Mononuclear cell (primary cell): ENCODE results near the gene GFAP. TPM values are rescaled to one million over a fixed set of nuclear protein-coding genes. Genes with fewer than 3 reads are reported as not detected.

ENCODE experiments used
- H3K27me3 ChIP-seq: 2 replicates; pipeline ENCODE4 v1.6.0; 2011; ENCODE audit warnings: low read length, control low read depth; ENCODE audit not compliant: insufficient read depth
- H3K4me1 ChIP-seq: 2 replicates; pipeline ENCODE4 v1.5.1; 2011; ENCODE audit warnings: mild to moderate bottlenecking, low read length, control low read depth; ENCODE audit not compliant: insufficient read depth
- H3K4me3 ChIP-seq: 2 replicates; pipeline ENCODE4 v1.5.1; 2011; ENCODE audit warnings: mild to moderate bottlenecking, low read length, moderate library complexity
- H3K9me3 ChIP-seq: 2 replicates; pipeline ENCODE4 v1.5.1; 2011; ENCODE audit warnings: low read depth, mild to moderate bottlenecking, control low read depth, low read length
- total RNA-seq: library from RNA; depleted of rRNA; stranded (reverse); fragments of >200 nt; gene quantifications from one replicate; pipeline ENCODE4 v1.2.3, GENCODE V29; 2012

Gene GFAP
- total RNA-seq, 1 donor, result 0.52 TPM

DNA sequence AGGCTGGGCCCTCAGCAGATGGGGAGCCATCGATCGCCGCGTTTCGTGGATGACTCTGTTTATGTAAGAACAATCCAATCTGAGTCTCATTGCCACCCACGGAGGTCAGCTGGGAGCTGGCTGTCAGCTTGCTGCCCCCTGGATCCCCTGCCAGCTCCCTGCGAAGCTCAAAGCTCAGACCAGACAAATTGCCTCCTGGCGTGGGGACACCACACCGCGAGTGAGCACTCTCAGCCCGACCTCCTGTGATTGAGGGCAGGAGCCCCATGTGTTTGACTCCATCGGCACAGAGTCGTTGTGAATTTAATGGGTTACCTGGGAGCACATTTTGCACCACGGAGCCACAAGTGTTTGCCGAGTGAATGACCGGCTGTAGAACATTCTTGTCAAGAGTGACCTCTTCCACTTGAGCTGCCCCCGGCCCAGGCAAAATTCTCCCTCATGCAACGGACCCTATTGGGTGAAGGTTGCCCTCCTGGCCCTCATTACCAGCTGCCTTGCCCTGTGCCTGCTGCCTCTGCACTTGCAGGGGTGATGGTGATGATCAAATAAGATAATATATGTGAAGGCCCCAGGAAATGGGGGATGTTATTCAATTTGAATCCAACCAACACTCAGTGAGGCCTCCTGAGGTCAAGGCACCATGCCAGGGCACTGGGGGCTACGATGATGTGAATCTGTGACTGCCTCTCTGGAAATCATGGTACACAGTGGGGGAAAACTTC, 7.6 kb upstream of the GFAP start:
- Histone ChIP-seq H3K9me3 (no peaks in the 10 kb centered on the region), H3K4me1 (no peaks in the 10 kb centered on the region), H3K27me3 (peaks cover 3% of the 10 kb centered on the region), H3K4me3 (no peak overlapping the region)

DNA sequence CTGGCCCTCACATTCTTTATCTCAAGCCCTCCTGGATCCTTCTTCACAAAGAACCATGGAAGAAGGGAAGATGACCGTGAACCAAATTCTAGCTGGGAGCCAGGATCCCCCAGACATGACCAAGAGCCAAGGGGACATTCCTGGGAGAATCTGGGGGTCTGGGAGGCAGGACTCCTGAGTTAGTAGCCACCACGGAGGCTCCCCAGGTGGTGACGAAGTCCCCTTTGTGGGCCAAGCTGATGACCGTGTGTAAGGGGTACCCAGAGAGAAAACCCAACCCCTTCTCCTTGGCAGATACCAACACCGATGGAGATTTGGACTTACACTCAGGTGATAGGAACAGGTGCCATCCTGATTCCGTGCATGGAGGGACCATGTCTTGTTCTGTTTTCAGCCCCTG, 6.8 kb upstream of the GFAP start:
- Histone ChIP-seq H3K9me3 (no peaks in the 10 kb centered on the region), H3K4me3 (no peak overlapping the region), H3K27me3 (peaks cover 3% of the 10 kb centered on the region), H3K4me1 (no peaks in the 10 kb centered on the region)

DNA sequence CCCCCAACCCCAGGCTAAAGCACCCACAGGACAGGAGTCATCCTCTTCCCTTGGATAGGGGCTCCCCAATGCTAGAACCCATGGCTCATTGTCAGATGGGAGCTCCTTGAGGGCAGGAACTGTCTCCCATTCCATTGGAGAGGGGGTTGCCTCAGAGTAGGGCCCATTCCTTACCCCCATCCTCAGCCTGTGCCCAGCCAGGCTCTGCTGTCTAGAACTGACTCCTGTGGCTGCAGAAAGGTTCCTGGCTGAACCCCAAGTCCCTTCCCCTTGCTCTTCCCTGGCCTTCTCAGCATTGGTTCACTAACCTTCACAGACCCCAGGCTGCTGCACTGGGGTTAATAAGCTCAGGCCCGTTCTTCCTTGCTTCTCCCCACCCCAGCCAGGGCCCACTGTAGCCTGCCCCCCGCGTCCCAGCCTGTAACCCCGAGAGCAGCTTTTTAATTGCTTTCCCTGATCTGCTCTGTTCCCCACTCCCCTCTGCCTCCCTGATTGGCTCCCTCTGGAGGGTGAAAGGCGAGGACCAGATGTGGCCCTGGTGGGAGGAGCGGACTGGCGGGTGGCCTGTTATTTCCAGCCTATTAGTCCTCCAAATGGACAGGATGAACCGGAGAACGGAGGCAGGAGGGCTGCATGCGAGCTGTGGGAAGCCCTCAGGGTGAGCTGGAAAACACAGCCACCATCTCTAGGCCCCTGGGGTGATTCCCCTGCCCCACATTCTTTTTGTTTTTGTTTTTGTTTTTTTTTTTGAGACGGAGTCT, 6.0 kb upstream of the GFAP start:
- H3K4me3 ChIP-seq, result no peak overlapping the region
- no peaks in the 10 kb centered on the region for H3K9me3 ChIP-seq
- peaks cover 3% of the 10 kb centered on the region for H3K27me3 ChIP-seq
- H3K4me1 ChIP-seq, result peaks cover 1% of the 10 kb centered on the region

DNA sequence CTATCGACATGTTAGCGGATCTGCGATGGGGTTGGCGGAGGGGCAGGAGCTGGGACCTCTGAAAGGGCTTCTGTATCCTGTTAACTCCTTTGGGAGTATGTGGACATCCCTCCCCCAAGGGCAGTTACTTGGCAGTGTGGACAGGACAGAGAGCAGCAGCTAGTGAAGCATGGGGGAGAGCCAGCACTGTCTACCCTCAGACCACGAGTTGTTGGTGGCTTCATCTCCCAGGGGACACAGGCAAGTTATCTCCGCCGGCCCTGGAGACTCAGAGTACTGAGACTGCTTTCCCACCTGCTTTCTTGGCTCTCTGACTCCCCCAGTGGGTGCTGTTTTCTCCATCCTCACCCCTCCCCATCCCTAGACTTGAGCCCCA, 5.3 kb upstream of the GFAP start:
- Histone ChIP-seq H3K27me3 (peaks cover 3% of the 10 kb centered on the region), H3K4me3 (no peak overlapping the region), H3K4me1 (peaks cover 9% of the 10 kb centered on the region), H3K9me3 (no peaks in the 10 kb centered on the region)

DNA sequence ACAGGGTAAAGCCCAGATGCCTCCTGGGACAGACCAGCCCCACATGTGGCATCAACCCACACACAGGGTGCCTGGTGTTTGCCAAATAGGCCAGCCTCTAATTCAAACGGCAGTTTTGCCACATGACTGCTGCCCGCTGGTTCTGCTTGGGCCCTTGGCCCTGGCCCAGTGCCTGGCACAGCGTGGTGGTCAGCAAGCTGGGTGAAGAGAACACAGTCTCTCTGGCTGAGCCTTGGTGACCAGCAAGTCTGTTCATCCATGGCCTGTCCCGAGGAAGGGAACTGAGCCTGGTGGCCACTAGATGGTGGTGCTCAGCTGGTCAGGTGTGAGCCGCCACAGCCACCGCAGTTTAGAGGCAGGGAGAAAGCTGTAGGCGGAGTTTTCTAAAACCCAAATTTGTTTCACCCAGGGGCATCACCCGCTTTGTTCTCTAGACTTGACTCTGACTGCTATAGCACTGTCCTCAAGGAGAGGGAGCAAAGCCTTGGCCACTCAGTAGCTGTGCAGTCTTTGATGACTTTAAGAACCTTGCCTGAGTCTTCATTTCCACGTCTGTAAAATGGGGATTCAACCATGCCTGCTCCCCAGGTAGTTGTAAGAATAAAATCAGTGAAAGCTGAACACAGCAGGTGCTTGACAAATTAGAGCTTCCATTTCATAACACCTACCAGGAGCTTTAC, 4.7 kb upstream of the GFAP start:
- H3K4me1 ChIP-seq, result peaks cover 11% of the 10 kb centered on the region
- H3K9me3 ChIP-seq, result no peaks in the 10 kb centered on the region
- no peak overlapping the region for H3K4me3 ChIP-seq
- H3K27me3 ChIP-seq, result peaks cover 3% of the 10 kb centered on the region

DNA sequence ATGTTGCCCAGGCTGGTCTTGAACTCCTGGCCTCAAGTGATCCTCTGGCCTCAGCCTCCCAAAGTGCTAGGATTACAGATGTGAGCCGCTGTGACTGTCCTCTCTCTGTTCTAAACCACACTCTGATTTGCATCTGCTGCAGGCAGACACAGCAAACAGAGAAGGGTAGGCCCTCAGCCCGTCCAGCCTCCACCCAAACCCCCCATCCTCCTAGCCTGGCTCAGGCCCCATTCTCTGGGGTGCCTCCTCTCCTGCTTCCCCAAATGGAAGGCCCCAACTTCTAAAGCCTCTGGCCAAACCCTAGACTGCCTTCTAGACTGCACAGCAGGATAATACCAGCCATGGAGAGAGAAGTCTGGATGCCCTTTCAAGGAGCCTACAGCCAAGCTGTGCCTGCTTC, 4.1 kb upstream of the GFAP start:
- peaks cover 3% of the 10 kb centered on the region for H3K27me3 ChIP-seq
- H3K4me1 ChIP-seq, result peaks cover 11% of the 10 kb centered on the region

DNA sequence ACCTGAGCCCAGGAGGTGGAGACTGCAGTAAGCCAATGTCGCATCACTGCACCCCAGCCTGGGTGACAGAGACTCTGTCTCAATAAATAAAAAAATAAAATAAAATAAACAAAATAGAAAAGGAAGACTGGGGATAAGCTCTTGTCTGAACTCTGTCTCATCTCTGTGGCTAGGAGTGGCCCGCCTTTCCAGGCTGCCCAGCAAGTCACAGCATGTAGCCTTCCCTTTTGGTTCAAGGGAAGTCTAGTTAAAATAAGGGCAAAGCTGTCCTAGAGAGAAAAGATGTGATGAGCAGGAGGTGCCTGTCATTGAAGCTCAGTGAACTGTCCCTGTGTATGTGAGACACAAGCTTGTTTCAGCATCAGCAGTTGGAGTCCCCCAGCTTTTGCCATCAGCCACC, 2.7 kb upstream of the GFAP start:
- Histone ChIP-seq H3K27me3 (peaks cover 3% of the 10 kb centered on the region), H3K4me3 (no peak overlapping the region), H3K9me3 (no peaks in the 10 kb centered on the region), H3K4me1 (peaks cover 11% of the 10 kb centered on the region)

More for the DNA sequence above, 4.1 kb upstream of the GFAP start:
- Histone ChIP-seq H3K4me3 (no peak overlapping the region), H3K9me3 (no peaks in the 10 kb centered on the region)

DNA sequence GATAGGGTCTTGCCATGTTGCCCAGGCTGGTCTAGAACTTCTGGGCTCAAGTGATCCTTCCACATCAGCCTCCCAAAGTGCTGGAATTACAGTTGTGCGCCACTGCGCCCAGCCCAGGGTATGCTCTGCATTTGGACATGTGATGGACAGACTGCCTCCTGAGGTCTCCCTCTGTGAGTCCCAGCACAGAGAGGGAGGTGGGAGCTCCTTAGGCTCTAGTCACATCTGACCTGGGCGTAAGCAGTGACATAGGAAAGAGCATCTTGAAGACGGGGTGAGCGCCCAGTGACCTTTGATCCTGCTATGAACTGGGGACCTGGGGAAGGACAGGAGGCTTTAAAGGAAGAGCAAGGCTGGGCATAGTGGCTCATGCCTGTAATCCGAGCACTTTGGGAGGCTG, 2.2 kb upstream of the GFAP start:
- Histone ChIP-seq H3K9me3 (no peaks in the 10 kb centered on the region), H3K4me1 (peaks cover 11% of the 10 kb centered on the region), H3K4me3 (no peak overlapping the region), H3K27me3 (peaks cover 5% of the 10 kb centered on the region)

DNA sequence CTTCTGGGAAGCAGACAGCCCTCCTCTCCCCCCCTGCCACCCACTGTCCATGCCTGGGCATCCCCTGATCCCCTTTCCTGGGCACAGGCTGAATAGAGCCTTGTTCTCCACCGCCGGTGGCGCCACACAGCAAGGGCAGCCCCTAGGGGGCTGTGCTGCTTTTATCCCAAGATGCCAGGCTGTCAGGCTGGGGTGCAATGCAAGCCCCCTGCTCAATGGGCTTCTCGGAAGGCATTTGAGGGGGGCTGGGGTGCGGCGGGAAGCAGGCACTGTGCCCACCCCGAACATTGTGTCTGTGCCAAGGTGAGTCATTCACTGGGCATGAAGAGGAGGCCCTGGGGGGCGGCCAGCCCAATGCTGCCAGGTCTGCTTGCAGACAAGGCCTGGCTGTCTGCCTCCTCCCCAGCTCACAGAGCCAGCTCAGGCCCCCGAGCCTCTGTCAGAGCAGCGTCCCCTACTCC, 1.5 kb upstream of the GFAP start:
- Histone ChIP-seq H3K9me3 (no peaks in the 10 kb centered on the region), H3K4me1 (peaks cover 11% of the 10 kb centered on the region), H3K27me3 (peaks cover 9% of the 10 kb centered on the region), H3K4me3 (no peak overlapping the region)

DNA sequence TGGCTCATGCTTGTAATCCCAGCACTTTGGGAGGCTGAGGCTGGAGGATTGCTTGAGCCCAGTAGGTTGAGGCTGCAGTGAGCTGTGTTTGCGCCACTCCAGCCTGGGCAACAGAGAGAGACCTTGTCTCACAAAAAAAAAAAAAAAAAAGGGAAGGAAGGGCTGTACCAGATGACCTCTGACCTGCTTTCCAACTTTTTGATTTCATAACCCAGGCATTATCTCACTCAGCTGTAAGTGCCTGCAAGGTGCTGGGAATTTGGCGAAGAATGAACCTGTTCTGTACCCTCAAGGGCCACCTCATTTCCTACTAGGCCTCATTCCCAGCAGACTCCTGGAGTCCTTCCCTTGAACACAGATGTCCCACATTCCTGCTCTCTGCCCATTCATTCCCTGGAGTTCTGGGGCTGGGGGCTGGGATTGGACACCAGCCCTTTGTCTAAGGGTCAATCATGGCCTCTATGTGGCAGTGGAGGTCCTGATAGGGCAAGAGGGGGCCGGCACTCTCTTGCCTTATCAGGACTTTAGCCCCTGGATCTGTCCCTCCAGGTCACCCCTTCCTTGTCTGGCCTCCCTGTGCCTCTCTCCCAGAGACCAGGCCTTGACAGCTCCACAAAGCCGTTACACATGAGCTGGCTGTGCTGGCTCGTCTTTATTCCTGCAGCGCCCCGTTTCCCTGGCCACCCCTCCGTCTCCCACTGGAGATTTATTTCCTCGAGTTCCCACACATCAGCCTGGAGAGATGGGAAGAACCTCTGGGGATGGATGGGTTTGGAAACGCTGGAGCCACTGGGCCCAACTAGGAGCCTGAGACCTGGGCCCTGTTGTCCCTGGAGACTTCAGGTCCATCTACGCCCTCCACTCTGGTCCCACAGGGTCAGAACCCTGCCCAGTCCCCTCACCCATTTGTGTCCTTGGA, 821 bp upstream of the GFAP start:
- peaks cover 15% of the 10 kb centered on the region for H3K27me3 ChIP-seq
- no peaks in the 10 kb centered on the region for H3K9me3 ChIP-seq
- H3K4me1 ChIP-seq, result peaks cover 17% of the 10 kb centered on the region
- no peak overlapping the region for H3K4me3 ChIP-seq

DNA sequence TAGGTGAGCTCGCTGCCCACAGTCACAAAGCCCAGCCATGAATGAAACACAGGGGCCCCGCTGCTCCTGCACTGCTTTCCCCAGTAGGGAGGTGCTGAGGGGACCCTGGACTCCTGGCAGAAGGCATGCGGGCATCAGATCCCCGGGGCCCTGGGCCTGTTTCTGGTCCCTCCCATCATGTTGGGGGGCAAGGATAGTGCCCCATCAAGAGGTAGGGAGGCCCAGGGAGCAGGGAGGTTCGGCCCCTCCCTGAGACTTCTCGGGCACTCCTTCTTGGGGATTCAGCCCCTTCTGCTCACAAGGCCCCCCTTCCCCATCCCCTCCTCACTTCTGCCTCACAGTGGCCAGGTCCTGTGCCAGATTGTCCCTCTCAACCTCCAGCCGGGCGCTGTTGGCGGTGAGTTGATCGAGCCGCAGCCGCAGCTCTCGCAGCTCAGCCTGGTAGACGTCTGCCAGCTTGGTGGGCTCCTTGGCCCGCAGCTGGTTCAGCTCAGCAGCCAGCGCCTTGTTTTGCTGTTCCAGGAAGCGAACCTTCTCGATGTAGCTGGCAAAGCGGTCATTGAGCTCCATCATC, 515 bp downstream of the GFAP start:
- Histone ChIP-seq H3K4me3 (no peak overlapping the region), H3K4me1 (peaks cover 20% of the 10 kb centered on the region), H3K27me3 (peaks cover 11% of the 10 kb centered on the region), H3K9me3 (no peaks in the 10 kb centered on the region)

DNA sequence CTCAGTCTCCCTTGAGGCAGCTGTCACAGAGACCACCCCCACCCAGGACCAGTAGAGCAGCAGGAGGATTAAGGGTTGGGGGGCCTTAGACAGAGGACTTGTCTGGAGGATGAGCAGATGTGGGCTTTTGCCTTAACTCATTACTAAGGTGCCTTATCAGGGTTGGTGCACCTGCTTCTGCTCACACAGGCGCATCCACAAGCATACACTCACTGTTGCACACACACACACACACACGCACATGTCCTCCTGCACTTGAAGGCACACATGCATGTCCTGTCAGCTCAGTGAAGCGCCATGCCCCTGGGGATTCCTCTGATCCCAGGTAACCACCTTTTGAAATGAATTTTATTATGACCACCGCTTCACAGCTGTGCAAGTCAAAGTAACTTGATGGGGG, 1.2 kb downstream of the GFAP start:
- Histone ChIP-seq H3K27me3 (peaks cover 11% of the 10 kb centered on the region), H3K4me3 (no peak overlapping the region), H3K9me3 (no peaks in the 10 kb centered on the region), H3K4me1 (peaks cover 20% of the 10 kb centered on the region)

DNA sequence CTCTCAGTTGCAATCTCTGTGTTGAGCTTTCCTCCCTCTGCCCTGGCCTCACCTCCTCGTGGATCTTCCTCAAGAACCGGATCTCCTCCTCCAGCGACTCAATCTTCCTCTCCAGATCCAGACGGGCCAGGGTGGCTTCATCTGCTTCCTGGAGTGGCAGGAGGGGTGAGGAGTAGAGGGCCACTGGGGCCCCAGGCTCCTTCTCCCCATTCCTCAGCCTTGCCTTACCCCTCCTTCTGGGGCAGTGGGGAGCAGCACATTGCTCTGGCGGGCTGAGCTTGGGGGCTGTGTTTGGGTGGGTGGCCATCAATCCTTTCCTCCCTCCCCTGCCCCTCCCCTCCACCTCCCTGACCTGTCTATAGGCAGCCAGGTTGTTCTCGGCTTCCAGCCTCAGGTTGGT, 1.6 kb downstream of the GFAP start:
- no peak overlapping the region for H3K4me3 ChIP-seq
- peaks cover 20% of the 10 kb centered on the region for H3K4me1 ChIP-seq
- peaks cover 11% of the 10 kb centered on the region for H3K27me3 ChIP-seq
- H3K9me3 ChIP-seq, result no peaks in the 10 kb centered on the region

DNA sequence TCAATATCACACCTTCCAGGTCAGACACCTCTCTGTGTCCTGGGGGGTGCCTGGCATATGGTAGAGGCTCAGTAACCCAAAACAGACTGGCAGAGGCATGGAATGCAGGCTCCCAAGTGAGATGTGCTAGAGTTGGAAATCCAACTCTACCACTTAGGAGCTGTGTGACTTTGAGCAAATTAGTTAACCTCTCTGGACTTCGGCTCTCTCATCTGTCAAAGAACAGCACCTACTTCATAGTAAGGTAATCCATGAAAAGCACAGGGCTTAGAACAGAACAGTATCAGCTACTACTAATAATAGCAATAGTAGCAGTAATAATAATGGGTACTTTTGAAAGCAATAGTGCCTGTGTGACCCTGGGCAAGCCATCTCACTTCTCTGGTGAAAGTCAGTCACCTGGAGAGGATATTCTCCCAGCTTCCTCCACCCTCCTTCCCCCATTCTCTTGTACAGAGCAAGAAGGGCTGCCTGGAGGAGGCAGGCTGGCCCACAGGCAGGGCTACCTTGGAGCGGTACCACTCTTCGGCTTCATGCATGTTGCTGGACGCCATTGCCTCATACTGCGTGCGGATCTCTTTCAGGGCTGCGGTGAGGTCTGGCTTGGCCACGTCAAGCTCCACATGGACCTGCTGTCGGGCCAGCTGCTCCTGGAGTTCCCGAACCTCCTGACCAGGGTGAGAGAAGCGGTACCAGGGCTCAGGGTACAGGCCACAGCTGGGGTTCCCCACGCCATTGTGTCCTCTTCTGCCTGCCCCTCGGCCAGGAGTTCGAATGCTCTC, 2.3 kb downstream of the GFAP start:
- H3K27me3 ChIP-seq, result peaks cover 11% of the 10 kb centered on the region
- no peaks in the 10 kb centered on the region for H3K9me3 ChIP-seq
- peaks cover 20% of the 10 kb centered on the region for H3K4me1 ChIP-seq
- no peak overlapping the region for H3K4me3 ChIP-seq
